ENCODE measurements around the gene PGP.

Gene PGP

DNA sequence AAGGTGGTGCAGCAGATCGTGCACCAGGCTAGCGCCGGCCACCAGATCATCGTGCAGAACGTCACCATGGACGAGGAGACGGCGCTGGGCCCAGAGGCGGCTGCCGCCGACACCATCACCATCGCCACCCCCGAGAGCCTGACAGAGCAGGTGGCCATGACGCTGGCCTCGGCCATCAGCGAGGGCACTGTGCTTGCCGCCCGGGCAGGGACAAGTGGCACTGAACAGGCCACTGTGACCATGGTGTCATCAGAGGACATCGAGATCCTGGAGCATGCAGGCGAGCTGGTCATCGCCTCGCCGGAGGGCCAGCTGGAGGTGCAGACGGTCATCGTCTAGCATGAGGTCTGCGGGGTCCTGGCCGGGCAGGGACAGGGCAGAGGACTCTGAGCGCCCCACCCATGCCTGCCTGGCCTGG is 20.6 kb upstream of the PGP start:
- Histone ChIP-seq H3K4me2 (ENCODE audit: low read length) (no peak overlapping the region), H3K36me3 (ENCODE audit: insufficient read depth, low read length) (peaks cover 86% of the 10 kb centered on the region), H3K9me3 (ENCODE audit: low read length) (no peaks in the 10 kb centered on the region)

GRCh38 chr16:2234813-2235170 is 20.2 kb upstream of the PGP start:
- no peaks in the 10 kb centered on the region for H3K4me1 ChIP-seq (ENCODE audit: insufficient read depth, low read length, severe bottlenecking)
- H3K9me3 ChIP-seq (ENCODE audit: low read length) = no peaks in the 10 kb centered on the region
- peaks cover 88% of the 10 kb centered on the region for H3K36me3 ChIP-seq (ENCODE audit: insufficient read depth, low read length)
- H3F3A ChIP-seq (ENCODE audit: insufficient read depth, low read length) = 0 out of 2 replicates have a peak, but pooled peaks cover 3% of the 10 kb centered on the region
- H3K27me3 ChIP-seq (ENCODE audit: insufficient read depth, low read length) = no peaks in the 10 kb centered on the region
- H3K4me2 ChIP-seq (ENCODE audit: low read length) = no peak overlapping the region
- no peak overlapping the region for H3K4me3 ChIP-seq (ENCODE audit: low read depth, low read length, poor library complexity, severe bottlenecking)
- H4K20me1 ChIP-seq (ENCODE audit: insufficient read depth, low read length) = no peaks in the 10 kb centered on the region
- H3K9ac ChIP-seq (ENCODE audit: low read length) = no peak overlapping the region
- H3K79me2 ChIP-seq (ENCODE audit: insufficient read depth, low read length) = no peaks in the 10 kb centered on the region
- H3K9me2 ChIP-seq (ENCODE audit: low read depth, low read length) = no peaks in the 10 kb centered on the region
- H2AFZ ChIP-seq (ENCODE audit: low read length) = no peak overlapping the region
- peak overlapping the region; percentile 66 for H3K27ac ChIP-seq (ENCODE audit: low read depth, low read length, poor library complexity, severe bottlenecking)
- TF ChIP-seq EZH2 (IDR thresholded peaks at IDR 0.05; ENCODE audit: borderline replicate concordance, low read length) (no peak), CTCF (IDR thresholded peaks at IDR 0.05; ENCODE audit: low read length) (no peak)

More for the DNA sequence above, 20.6 kb upstream of the PGP start:
- H3K27ac ChIP-seq (ENCODE audit: low read depth, low read length, poor library complexity, severe bottlenecking) = no peak overlapping the region
- no peak overlapping the region for H3K9ac ChIP-seq (ENCODE audit: low read length)
- TF ChIP-seq CTCF (IDR thresholded peaks at IDR 0.05; ENCODE audit: low read length) (no peak), EZH2 (IDR thresholded peaks at IDR 0.05; ENCODE audit: borderline replicate concordance, low read length) (no peak)
- H3K79me2 ChIP-seq (ENCODE audit: insufficient read depth, low read length) = no peaks in the 10 kb centered on the region
- H3K9me2 ChIP-seq (ENCODE audit: low read depth, low read length) = no peaks in the 10 kb centered on the region
- H3K27me3 ChIP-seq (ENCODE audit: insufficient read depth, low read length) = no peaks in the 10 kb centered on the region
- H2AFZ ChIP-seq (ENCODE audit: low read length) = no peak overlapping the region
- H4K20me1 ChIP-seq (ENCODE audit: insufficient read depth, low read length) = no peaks in the 10 kb centered on the region
- H3F3A ChIP-seq (ENCODE audit: insufficient read depth, low read length) = 0 out of 2 replicates have a peak, but pooled peaks cover 3% of the 10 kb centered on the region
- H3K4me1 ChIP-seq (ENCODE audit: insufficient read depth, low read length, severe bottlenecking) = no peaks in the 10 kb centered on the region
- no peak overlapping the region for H3K4me3 ChIP-seq (ENCODE audit: low read depth, low read length, poor library complexity, severe bottlenecking)

- Histone ChIP-seq H3K4me3 (ENCODE audit: low read depth, low read length, poor library complexity, severe bottlenecking) (no peak overlapping the region), H3K4me1 (ENCODE audit: insufficient read depth, low read length, severe bottlenecking) (no peaks in the 10 kb centered on the region), H3K27ac (ENCODE audit: low read depth, low read length, poor library complexity, severe bottlenecking) (peak overlapping the region; percentile 66), H3K36me3 (ENCODE audit: insufficient read depth, low read length) (peaks cover 88% of the 10 kb centered on the region), H3K27me3 (ENCODE audit: insufficient read depth, low read length) (no peaks in the 10 kb centered on the region), H3K9me2 (ENCODE audit: low read depth, low read length) (no peaks in the 10 kb centered on the region), H3K79me2 (ENCODE audit: insufficient read depth, low read length) (no peaks in the 10 kb centered on the region), H2AFZ (ENCODE audit: low read length) (no peak overlapping the region), H3K4me2 (ENCODE audit: low read length) (no peak overlapping the region), H3F3A (ENCODE audit: insufficient read depth, low read length) (0 out of 2 replicates have a peak, but pooled peaks cover 3% of the 10 kb centered on the region), H4K20me1 (ENCODE audit: insufficient read depth, low read length) (no peaks in the 10 kb centered on the region), H3K9ac (ENCODE audit: low read length) (no peak overlapping the region), H3K9me3 (ENCODE audit: low read length) (no peaks in the 10 kb centered on the region)
- TF ChIP-seq EZH2 (IDR thresholded peaks at IDR 0.05; ENCODE audit: borderline replicate concordance, low read length) = no peak
- TF ChIP-seq CTCF (IDR thresholded peaks at IDR 0.05; ENCODE audit: low read length) = no peak
Measured at GRCh38 chr16:2233872-2234812, 19.5 kb upstream of the PGP start.
